Stimulated activated CD8-positive, alpha-beta memory T cell treated with anti-CD3 and anti-CD28 coated beads, Interleukin-4, amount 100 ng/mL, for 24 hours (primary cell): ENCODE results near the gene SLC25A45.

ENCODE experiments used
- DNase-seq: peaks from one replicate; pipeline ENCODE4 v3.0.0-alpha.2; 2020; ENCODE audit warnings: low read depth

The SLC25A45 gene

GRCh38 chr11:65388731-65389130 lies 6.3 kb upstream of the SLC25A45 start:
- no peak for DNase-seq

- DNase-seq: peak; percentile 79
Measured at GRCh38 chr11:65386307-65387140, 4.1 kb upstream of the SLC25A45 start, which contains the start of gene FRMD8. TSS of gene FRMD8 (plus strand) at chr11:65386637. CDS start at chr11:65387037, 400 bp downstream.

DNA sequence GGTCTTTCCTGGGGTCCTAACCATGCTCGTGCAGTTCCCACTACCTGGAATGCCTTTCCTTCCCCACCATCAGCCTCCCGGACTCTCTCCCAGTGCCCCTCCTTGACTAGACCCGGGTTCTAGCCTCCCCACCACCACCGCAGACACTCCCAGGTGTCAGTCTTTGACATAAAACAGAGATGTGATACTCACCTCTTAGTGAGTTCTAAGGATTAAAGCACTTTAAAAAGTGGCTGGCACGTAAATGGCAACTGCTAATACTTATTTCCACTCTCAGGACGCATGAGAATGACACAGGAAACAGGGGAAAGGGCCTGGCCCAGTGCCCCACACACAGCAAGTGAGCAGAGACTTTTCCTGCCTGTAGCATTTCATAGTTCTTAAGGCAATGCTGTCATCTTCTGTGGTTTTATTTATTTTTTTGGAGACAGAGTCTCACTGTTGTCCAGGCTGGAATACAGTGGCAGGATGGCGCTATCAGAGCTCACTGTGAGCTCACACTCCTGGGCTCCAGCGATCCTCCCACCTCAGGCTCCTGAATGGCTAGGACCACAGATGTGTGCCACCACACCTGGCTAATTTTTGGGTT lies 1.9 kb upstream of the SLC25A45 start:
- DNase-seq: no peak

DNA sequence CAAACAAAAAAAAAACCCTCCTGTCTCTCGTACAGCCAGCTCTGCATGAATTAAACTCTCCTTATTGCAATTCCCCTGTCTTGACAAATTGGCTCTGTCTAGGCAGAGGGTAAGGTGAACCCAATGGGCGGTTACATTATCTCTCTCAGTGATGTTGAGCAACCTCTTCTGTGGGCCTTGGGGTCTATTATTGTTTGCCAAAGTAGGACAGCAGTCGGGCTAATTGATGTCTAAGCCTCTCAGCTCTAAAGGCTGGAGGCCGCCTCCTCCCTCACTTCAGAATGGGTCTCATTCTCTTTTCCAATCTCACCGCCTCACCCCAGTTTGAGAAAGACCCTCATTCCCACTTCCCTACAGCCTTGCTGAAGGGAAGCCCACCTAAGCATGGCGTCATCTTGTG lies 1.3 kb upstream of the SLC25A45 start:
- no peak for DNase-seq

DNA sequence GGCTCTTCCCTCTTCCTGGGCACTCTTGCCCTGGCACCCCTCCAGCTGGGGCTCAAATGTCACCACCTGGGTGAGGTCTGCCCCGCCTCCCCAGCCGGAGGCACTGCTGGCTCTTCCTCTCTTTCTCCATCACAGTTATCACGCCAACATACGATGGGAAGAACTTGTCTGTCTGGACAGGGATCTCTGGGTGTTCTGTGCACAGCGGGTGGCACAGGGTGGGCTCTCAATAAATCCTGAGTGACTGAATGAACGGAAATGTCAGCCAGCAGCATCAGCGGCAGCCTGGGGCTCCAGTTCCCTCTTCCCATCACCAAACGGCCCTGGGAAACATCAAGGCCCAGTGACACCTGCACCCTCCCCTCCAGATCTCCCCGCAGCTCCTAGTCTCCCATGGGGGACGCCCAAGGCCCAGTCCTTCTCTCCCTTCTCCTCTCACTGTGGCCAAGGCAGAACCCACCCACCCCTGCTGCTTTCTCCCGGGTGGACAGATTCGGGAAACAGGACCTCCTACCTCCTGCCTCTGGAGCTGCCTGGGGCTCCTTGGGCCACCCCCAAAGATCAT lies 440 bp upstream of the SLC25A45 start:
- DNase-seq: no peak

DNA sequence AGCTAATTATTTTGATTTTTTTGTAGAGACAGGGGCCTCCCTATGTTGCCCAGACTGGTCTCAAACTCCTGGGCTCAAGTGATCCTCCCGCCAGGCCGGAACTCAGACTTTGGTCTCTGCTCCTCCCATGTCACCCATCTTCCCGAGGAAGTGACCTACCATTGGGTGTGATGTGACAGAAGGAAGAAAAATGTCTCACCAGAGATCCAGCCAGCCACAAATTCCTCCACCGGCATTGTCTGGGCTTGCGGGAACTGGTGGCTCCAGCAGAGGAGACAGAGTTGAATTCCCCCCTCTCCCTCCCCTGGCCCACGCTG lies 772 bp downstream of the SLC25A45 start:
- DNase-seq: no peak

DNA sequence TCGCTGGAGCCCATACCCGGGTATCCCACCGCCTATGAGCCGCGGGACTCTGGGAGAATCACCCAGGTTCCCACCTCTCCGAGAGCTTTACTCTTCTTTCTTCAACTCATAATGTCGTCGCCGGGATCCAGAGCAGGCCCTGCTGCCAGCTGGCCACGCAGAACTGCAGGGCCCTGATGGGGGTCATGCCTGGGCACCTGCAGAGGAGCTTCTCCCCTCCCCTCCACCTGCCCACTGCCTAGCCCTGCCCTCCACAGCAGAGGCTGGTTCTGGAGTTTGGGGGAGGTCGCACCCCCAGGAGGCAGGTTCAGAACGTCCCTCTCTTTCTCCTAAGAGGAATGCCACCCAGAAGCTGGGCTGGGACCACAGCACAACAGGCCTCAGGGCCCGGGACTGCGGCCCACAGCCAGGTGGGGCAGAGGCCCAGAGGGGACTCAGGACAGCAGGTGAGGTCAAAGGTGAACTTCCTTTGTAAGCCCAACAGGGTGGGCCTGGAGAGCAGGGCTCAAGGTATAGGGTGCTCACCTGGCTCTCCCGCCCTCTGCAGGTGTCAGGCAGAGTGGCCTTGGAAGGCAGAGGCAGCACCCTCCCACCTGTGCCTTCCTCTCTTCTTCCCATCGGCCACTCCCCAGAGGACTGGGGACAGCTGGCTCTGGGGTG lies 1.9 kb downstream of the SLC25A45 start:
- DNase-seq: no peak

- DNase-seq: no peak
Measured at GRCh38 chr11:65379698-65380459, 2.6 kb downstream of the SLC25A45 start.

DNA sequence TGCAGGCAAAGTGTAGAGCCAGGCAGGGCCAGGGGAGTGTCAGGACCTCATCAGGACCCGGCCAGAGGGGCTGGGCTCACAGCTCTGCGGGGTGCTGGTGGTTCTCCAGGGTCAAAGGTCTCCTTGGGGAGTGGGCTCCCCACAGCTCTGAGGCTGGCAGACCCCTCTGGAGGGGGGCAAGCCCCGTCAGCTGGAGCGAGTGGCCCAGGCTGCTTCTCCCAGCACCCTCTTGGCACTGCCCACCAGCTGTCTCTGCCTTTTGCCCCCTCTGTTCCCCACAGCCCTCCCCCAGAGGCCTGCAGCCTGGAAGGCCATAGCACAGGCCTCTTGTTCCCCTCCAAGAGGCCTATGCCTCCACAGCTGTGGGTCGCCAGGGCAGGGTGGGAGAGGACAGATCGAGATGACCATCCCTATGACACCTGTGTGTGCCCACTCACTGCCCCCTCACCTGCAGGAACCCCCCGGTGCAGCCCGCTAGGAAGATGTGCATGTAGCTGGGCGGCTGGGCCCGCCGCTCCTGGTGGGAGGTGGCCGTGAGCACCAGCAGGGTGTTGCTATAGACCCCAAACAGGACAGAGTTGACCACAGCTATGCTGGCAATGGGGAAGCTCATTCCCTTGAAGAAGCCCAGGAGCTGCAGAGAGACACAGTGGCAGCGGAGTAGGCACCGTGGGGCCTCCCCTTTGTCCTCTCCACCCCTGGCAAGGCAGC lies 3.4 kb downstream of the SLC25A45 start:
- no peak for DNase-seq

DNA sequence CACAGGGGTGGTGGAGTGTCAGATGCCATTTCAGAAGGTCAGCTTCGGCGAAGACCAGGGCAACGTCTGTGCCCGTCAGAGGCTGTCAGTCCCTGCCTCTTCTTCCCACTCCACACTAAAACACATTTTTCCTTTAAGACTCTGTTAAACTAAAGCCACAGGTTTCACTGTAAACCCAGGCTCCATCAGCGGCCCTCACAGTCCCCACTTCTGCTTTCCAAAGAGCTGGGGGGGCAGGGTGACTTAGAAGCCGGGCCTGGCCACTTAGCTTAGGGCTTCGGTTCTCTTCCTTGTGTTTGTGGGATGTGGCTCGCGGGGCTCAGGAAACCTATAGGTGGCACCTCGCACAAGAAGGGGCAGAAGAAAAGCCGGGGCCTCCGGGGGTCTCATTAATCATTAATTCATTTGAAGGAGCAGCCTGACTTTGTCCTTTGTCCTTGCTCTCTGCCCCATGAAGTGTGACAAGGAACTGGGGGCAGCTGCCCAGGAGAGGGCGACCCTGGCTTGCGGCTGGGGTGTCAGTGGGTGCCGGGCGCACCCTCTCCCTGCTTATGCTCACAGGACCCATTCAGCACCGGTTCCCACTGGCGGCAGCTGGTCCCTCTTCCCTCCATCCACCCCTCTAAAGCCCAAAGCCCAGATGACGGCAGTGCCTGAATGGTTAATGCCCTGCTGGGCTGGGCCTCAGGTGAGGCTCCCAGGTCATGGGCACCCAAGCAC lies 4.1 kb downstream of the SLC25A45 start:
- DNase-seq: no peak

- DNase-seq: no peak
Measured at GRCh38 chr11:65377777-65378176, 4.7 kb downstream of the SLC25A45 start.

DNA sequence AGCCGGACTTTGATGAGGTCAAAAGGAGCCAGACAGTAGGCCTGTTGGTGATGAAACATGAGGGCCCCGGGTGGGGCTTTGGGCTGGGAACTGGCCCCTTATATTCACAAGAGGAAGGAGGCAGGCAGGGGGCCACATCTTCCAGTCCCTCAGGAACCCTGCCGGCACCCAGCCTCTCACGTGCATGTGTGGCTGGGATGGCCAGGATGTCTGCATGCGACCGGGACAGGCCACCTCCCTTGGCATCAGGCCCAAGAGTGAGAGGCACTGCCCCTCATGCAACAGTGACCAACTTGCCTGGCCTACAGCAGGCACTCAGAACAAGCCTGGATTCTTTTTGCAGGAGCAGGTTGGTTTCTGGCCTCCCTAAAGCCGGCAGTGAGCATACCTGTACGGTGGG lies 5.4 kb downstream of the SLC25A45 start:
- no peak for DNase-seq

DNA sequence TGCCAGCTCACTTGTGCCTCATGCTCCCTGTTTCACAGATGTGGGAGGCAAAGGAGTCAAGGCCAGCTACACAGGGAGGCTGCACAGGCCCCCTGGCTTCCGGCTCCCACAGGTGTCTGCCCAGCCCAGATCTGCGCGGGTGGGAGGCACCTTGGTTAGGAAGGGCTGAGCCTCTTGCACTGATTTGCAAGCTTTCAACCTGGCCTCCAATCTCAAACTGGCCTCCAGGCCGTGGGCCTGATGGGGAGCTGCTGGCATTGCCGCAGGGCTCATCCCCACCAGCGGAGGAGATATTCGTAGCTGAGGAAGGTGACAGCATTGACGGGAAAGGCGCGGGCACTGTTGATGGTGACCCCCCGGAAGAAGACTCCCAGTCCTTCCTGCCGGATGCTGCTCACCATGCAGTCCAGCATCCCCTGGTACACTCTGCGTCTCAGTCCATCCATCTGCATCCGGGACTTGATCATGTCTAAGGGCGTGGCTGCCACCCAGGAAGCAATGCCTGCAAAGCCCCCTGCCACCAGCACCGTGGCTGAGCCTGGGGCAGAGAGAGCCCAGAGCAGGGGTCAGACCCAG lies 6.2 kb downstream of the SLC25A45 start:
- no peak for DNase-seq

DNA sequence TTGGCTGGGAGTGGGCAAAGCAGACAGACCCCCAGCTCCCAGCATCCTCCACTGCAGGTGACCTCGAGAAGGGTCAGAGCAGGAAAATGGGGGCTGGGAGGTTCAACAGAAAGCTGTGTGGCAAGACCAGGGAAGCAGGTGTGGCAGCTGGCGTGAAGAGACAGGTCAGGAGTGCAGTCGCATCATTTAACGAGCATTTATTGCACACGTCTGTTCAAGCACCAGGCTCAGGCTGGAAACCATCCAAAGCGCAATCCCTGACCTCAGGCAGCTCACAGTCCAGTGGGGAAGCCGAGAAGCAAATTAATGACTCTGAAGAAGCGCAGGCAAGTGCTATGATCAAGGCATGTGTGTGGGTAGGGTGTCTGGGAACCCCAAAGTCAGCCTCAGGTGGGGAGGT lies 7.4 kb downstream of the SLC25A45 start:
- DNase-seq: no peak

GRCh38 chr11:65373839-65374580 lies 8.4 kb downstream of the SLC25A45 start:
- DNase-seq: no peak

DNA sequence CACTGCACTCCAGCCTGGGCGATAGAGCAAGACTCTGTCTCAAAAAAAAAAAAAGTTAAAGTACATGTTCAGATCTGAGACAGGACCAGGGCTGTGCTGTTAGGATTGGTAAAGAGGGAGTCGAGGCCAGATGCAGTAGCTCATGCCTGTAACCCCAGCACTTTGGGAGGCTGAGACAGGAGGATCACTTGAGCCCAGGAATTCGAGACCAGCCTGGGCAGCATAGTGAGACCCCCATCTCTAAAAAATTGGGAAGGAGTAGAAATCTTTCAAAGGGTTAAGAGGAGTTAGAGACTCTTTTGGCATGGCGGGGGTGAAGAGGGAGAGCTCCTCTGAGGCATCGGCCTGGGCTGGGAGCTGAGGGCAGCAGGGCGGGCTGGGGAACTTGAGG lies 11.8 kb downstream of the SLC25A45 start:
- no peak for DNase-seq

DNA sequence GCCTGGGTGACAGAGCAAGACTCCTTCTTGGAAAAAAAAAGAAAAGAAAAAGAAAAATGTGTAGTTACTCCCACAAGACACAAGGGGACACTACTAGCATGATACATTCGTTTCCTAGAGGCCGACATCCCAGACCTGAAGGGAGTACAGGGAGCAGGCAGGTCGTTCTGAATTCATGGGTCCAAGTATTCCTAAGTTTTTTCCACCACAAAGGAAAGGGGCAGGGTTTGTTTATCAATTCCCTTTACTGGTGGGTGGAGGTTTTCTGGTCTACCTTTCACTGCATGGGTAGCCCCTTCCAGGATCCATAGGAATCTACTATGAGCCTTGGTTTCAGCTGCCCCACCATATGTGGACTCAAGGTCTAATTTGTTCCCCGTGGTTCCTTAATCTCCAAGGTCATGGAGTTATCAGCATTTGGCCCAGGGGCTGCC lies 16.1 kb downstream of the SLC25A45 start:
- DNase-seq: no peak

- DNase-seq: no peak
Measured at GRCh38 chr11:65363770-65364169, 18.7 kb downstream of the SLC25A45 start.

DNA sequence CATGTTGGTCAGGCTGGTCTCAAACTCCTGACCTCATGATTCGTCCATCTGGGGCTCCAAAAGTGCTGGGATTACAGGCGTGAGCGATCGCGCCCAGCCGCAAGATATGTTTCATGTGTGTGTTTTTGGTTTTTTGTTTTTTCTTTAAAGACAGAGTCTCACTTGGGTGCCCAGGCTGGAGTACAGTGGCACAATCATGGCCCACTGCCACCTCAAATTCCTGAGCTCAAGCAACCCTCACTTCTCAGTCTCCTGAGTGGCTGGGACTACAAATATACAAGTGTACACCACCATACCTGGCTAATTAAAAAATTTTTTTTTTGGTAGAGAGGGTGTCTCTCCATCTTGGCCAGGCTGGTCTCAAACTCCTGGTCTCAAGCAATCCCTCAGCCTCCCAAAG lies 19.5 kb downstream of the SLC25A45 start:
- DNase-seq: no peak
